NCI-H2171 (cell line): ENCODE results near the gene BRME1.
"Not testable (repeated sequence)": the region's sequence is repeated elsewhere in the genome, so short reads cannot be mapped to it uniquely, and the experiment has no call there.

Source experiments
- DNase-seq: peaks from one replicate; lab custom pipeline; 2025; lab: John Stamatoyannopoulos, UW

The BRME1 gene

GRCh38 chr19:13865571-13866462 lies 40.1 kb downstream of the BRME1 start:
- DNase-seq = no peak

- peak; percentile 44 for DNase-seq
Observed at GRCh38 chr19:13864667-13865570, 41.0 kb downstream of the BRME1 start.

DNA sequence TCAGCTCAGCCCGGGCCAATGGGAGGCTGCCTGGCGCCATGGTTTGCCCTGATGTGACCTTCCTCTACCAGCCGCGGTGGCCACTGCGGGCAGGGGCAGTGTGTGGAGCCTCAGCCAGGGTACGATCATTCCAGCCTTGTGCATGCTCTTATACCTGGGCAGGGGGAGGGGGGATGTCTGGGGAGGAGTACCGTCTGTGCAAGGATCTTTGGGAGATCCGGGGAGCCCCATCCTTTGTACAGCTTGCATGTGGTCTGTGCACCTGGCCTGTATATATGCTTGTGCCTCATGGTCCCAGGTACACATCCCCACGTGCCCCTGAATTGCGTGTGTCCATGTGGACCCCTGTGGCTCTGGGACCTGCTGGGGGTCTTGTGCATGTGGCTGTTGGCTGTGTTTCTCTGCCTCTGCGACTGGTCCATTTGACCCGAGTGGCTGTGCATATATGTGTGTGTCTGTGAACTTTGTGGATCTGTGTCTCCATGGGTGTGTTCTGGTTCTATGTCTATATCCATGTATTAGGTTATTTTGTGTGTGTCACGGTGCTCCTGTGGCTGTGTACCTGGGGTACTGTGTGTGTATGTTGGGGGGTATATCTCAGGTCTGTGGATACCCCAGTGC lies 41.8 kb downstream of the BRME1 start:
- peak; percentile 45 for DNase-seq

- DNase-seq = no peak
Observed at GRCh38 chr19:13861714-13862531, 44.0 kb downstream of the BRME1 start.

- no peak for DNase-seq
Observed at GRCh38 chr19:13861392-13861713, 44.6 kb downstream of the BRME1 start.

- DNase-seq = no peak
Observed at GRCh38 chr19:13860679-13861391, 45.1 kb downstream of the BRME1 start.

- no peak for DNase-seq
Observed at GRCh38 chr19:13859361-13859880, 46.5 kb downstream of the BRME1 start.

DNA sequence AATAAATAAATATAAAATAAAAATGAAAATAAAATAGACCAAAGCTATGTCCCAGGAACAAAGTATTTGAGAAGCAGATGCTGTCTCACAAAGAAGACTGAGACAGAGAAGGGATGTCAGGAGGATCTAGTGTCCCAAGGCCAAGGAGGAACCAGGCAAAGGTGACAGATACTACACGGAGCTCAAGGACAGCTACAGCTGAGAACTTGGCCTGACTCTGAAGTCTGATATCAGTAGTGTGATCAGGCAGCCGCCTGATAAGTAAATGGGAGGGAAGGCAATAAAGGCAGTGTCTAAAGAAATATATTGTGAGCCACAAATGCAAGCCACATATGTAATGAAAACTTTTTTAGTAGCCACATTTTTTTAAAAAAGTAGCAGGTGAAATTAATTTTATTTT lies 49.4 kb downstream of the BRME1 start:
- no peak for DNase-seq

DNA sequence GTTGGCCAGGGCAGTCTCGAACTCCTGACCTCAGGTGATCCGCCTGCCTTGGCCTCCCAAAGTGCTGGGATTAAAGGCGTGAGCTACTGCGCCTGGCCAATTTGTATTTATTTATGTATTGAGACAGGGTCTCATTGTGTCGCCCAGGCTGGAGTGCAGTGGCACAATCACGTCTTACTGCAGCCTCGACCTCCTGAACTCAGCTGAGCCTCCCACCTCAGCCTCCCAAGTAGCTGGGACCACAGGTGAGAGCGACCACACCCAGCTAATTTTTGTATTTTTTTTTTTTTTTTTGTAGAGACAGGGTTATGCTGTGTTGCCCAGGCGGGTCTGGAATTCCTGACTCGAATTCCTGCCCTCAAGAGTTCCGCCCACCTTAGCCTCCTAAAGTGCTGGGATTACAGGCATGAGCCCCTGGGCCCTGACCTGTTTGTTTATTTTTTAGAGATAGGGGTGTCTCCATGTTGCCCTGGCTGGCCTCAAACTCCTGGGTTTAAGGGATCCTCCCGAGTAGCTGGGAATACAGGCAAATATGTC lies 53.7 kb downstream of the BRME1 start:
- DNase-seq = not testable (repeated sequence)

GRCh38 chr19:13851734-13852114 lies 54.2 kb downstream of the BRME1 start:
- DNase-seq = not testable (repeated sequence)

DNA sequence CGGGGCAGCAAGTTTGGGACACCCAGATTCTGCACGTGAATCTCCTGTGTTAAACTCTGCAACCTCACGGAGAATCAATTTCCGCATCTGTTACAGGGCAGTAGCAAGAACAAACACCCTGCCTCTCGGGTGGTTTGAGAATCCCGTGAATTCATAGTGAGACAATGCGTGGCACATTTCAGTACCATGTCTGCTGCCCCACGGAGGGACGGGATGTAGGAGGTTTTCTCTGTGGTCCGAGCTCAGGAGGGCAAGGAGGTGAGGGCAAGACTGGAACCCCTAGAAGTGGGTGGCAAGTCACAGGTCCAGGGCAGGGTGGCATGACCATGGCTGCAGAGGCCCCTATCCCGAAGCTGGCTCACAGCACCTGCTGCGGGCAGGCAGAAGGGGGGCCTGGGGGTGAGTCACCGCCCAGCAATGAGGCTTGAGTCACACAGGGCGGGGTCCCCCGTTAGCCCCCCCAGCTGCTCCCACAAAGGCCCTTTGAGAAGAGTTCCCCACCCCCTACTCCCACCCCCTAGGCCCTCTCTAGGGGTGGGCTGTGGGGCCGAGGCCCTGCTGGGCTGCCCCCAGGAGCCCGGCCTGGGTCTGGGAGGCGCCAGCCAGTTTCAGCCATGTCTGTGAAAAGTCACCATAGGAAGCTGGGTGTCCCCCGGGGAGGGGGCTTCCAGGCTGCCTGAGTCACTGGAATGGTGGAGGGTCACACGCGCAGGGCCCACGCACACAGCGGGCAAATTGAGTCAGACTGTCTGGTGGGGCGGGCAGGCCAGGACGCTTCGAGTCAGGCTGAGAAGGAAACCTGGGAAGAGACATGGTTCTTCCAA lies 54.8 kb downstream of the BRME1 start:
- DNase-seq = no peak

DNA sequence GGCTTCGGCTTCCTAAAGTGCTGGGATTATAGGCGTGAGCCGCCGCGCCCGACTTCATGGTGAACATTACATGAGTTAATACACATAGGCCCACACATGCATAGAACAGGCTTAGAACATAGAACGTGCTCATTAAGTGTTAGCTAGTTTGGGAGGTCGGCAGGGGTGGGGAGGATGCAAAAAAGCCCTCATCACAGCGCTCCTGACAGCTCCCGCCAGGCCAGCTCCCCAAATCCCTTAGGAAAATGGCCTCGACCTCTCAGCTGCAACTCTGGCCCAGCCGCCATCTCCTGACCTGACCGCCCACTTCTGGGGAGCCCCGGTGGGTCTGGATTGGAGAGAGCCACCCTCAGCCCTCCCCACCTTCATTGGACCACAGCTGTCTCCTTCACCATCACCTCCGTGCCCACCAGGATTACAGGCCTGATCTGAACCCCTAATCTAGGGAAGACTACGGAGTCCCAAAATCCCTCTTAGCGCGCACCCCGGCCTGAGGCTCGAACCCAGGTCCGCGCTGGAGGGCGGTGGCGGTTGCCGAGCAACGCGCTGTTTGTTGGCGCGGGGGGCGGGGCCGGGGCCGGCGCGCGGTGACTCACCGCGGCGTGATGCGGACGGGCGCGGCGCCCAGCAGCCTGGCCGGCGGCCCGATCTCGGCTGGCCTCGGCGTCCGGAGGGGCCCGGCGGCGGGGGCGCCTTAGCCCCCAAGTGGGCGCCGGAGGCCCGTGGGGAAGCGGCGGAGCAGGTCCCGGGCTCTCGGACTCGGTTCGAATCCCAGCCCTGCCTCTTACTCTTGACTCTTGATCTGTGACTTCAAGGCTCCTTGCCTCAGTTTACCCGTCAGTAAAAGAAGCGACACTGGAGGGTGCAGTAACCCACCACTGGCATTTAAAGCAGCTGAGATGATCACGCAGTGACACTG lies 55.7 kb downstream of the BRME1 start:
- peak; percentile 58 for DNase-seq

- DNase-seq = no peak
Observed at GRCh38 chr19:13848798-13849676, 56.9 kb downstream of the BRME1 start.

GRCh38 chr19:13848340-13848677 lies 57.6 kb downstream of the BRME1 start:
- DNase-seq = no peak

DNA sequence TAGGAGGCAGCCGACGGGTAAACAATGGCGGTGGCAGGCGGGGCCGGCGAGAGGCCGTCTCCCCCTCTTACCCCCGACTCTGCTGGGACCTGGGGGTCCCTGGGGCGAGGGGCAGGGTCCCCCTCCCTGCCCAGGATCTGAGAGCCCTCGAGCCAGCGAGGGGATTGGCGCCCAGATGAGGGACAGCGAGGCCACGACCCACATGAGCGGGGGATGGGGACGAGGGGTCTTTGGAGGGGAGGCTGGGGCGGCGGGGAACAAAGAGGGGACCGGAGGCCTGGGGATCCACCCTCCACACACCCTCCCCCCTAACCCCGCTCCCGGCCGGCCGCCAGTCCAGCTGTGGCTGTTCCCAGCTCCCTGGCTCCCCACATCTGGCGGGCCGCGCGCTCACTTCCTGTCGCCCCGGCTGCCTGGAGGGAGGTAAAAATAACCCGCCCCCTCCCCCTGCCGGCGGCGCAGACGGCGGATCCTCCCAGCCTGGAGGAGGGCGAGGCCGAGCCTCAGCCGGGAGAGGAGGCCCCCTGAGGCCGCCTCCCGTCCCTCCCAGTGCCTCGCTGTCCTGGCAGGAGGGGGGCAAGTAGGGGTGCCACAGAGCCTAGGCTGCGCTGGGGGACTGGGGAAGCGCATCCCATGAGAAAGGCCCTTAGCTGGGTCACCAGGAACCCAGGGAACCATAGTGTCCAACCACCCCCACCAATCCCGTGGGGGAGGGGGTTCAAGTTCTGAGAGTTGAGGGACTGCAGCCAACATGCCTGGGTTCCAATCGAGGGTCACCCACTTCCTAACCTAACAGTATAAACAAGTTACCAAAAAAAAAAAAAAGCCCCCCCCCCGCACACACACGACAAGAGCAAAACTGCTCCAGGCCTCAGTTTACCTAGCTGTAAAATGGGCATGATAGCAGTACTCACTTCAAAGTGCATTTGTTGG lies 58.2 kb downstream of the BRME1 start:
- peak; percentile 86 for DNase-seq
